Activated B cell treated with CpG ODN at 0.5 μM for 24 hours (primary cell): Measurements from ENCODE around the gene LEO1. TPM values are rescaled to one million over a fixed set of nuclear protein-coding genes. Genes with fewer than 3 reads are reported as not detected.
A peak's percentile ranks its signal among the peaks of the same experiment; 100 is the strongest.

Experiments
- ATAC-seq: fragments of 200-7000 bp; cut with Tn5 transposase; one replicate; pipeline ENCODE4 v1.10.0; 2021; ENCODE audit warnings: low read depth, mild to moderate bottlenecking, moderate library complexity
- CTCF ChIA-PET: fragments of 350-600 bp; sonication (Branson Sonifier 250); formaldehyde crosslinking; loops from one replicate; lab custom pipeline; 2021; ENCODE audit warnings: antibody characterized with exemption; lab: Charles Lee
- POLR2A ChIA-PET: fragments of 350-600 bp; sonication (Branson Sonifier 250); formaldehyde crosslinking; loops from one replicate; lab custom pipeline; 2021; ENCODE audit warnings: antibody characterized with exemption; lab: Charles Lee
- DNase-seq: peaks from one replicate; pipeline ENCODE4 v3.0.0; 2022
- H3K27ac Mint-ChIP-seq: one replicate; pipeline ENCODE4 v1.8.0; 2020; ENCODE audit warnings: mixed read lengths
- H3K27me3 Mint-ChIP-seq: one replicate; pipeline ENCODE4 v1.8.0; 2021; ENCODE audit warnings: mixed read lengths
- H3K36me3 Mint-ChIP-seq: one replicate; pipeline ENCODE4 v1.8.0; 2021; ENCODE audit warnings: low read depth, mixed read lengths
- H3K4me1 Mint-ChIP-seq: one replicate; pipeline ENCODE4 v1.8.0; 2021; ENCODE audit warnings: mixed read lengths
- H3K4me3 Mint-ChIP-seq: one replicate; pipeline ENCODE4 v1.8.0; 2020; ENCODE audit warnings: mild to moderate bottlenecking, mixed read lengths
- H3K9me3 Mint-ChIP-seq: one replicate; pipeline ENCODE4 v1.8.0; 2020; ENCODE audit warnings: mixed read lengths
- CTCF ChIP-seq: fragments of 200-600 bp; IDR thresholded peaks from one replicate; pipeline ENCODE4 v1.8.0; 2022; ENCODE audit warnings: antibody characterized with exemption, mild to moderate bottlenecking
- intact Hi-C: fragments of 100-400 bp; cut with micrococcal nuclease; formaldehyde crosslinking; loops from one replicate; pipeline ENCODE4 v1.15.1; 2024
- total RNA-seq: library from RNA; stranded (reverse); gene quantifications from 2 replicates; pipeline ENCODE4 v1.2.3, GENCODE V29; 2022

Gene LEO1
- total RNA-seq, 1 donor from 2014 or later: 19.1 TPM

GRCh38 chr15:52002351-52002750 is 30.8 kb upstream of the LEO1 start:
- ChIA-PET POLR2A (no interaction called here), CTCF (no interaction called here)
- Mint-ChIP-seq H3K9me3 (peaks cover 5% of the 10 kb centered on the region), H3K4me1 (peaks cover 20% of the 10 kb centered on the region), H3K4me3 (no peak overlapping the region), H3K36me3 (no peaks in the 10 kb centered on the region), H3K27ac (no peak overlapping the region), H3K27me3 (no peaks in the 10 kb centered on the region)
- DNase-seq: no peak
- intact Hi-C loops: no loop called here
- no peak for ATAC-seq
- no peak for TF ChIP-seq CTCF

GRCh38 chr15:51992953-51993352 is 21.4 kb upstream of the LEO1 start:
- TF ChIP-seq CTCF: no peak
- CTCF ChIA-PET: interaction anchor here (0.7 kb wide), 1 partner anchor 86 kb away, joined by 3 read pairs; no protein-coding TSS in a partner anchor

GRCh38 chr15:51991141-51991540 is 19.6 kb upstream of the LEO1 start:
- ATAC-seq: no peak
- Mint-ChIP-seq H3K27ac (no peak overlapping the region), H3K27me3 (no peaks in the 10 kb centered on the region), H3K9me3 (no peaks in the 10 kb centered on the region), H3K4me3 (no peak overlapping the region), H3K4me1 (no peaks in the 10 kb centered on the region), H3K36me3 (no peaks in the 10 kb centered on the region)
- TF ChIP-seq CTCF: no peak
- intact Hi-C loops: no loop called here
- no peak for DNase-seq
- ChIA-PET POLR2A (no interaction called here), CTCF (no interaction called here)

More at GRCh38 chr15:51992953-51993352, 21.4 kb upstream of the LEO1 start:
- no peaks in the 10 kb centered on the region for H3K36me3 Mint-ChIP-seq
- no peak for ATAC-seq
- POLR2A ChIA-PET: no interaction called here
- H3K4me3 Mint-ChIP-seq: no peak overlapping the region
- intact Hi-C loops: no loop called here
- no peaks in the 10 kb centered on the region for H3K4me1 Mint-ChIP-seq
- no peak for DNase-seq
- H3K9me3 Mint-ChIP-seq: no peaks in the 10 kb centered on the region
- H3K27me3 Mint-ChIP-seq: no peaks in the 10 kb centered on the region
- no peak overlapping the region for H3K27ac Mint-ChIP-seq

- Mint-ChIP-seq H3K36me3 (no peaks in the 10 kb centered on the region), H3K9me3 (no peaks in the 10 kb centered on the region), H3K4me3 (no peak overlapping the region), H3K27me3 (no peaks in the 10 kb centered on the region), H3K27ac (no peak overlapping the region), H3K4me1 (peaks cover 9% of the 10 kb centered on the region)
- ATAC-seq: no peak
- ChIA-PET CTCF (interaction anchor here (0.7 to 0.9 kb wide), 2 partner anchors 12 to 96 kb away, joined by 3 to 5 read pairs; no protein-coding TSS in a partner anchor), POLR2A (no interaction called here)
- intact Hi-C loops: loop anchor here (1.0 to 2.0 kb wide), 5 partner anchors 64 to 752 kb away; no protein-coding TSS in a partner anchor
- no peak for TF ChIP-seq CTCF
- no peak for DNase-seq
Measured at GRCh38 chr15:51982770-51983103, 11.2 kb upstream of the LEO1 start.

- ATAC-seq: peak; percentile 90
- no peak for DNase-seq
- Mint-ChIP-seq H3K9me3 (no peaks in the 10 kb centered on the region), H3K27me3 (no peaks in the 10 kb centered on the region), H3K36me3 (no peaks in the 10 kb centered on the region), H3K27ac (no peak overlapping the region), H3K4me1 (peaks cover 9% of the 10 kb centered on the region), H3K4me3 (peak overlapping the region; percentile 57)
- ChIA-PET CTCF (no interaction called here), POLR2A (interaction anchor here (0.8 kb wide), 1 partner anchor 164 kb away, joined by 4 read pairs; no protein-coding TSS in a partner anchor)
- intact Hi-C loops: loop anchor here (1.0 to 2.0 kb wide), 5 partner anchors 64 to 753 kb away; no protein-coding TSS in a partner anchor
- no peak for TF ChIP-seq CTCF
Measured at GRCh38 chr15:51982013-51982769, 10.6 kb upstream of the LEO1 start.
